HG03439 (cell line): ENCODE data around the gene BTBD9.
"Not testable (repeated sequence)": the region's sequence is repeated elsewhere in the genome, so short reads cannot be mapped to it uniquely, and the experiment has no call there.

Experiments
- ATAC-seq: cut with Tn5 transposase; IDR thresholded peaks from one replicate; pipeline ENCODE4 v1.9.1; 2021; ENCODE audit warnings: mild to moderate bottlenecking, moderate library complexity; ENCODE audit not compliant: unreplicated experiment

Gene BTBD9

GRCh38 chr6:38650207-38650752 is 10.6 kb upstream of the BTBD9 start:
- no peak for ATAC-seq

- ATAC-seq = no peak
These were observed 10.0 kb upstream of the BTBD9 start for GRCh38 chr6:38649744-38650143.

GRCh38 chr6:38648629-38649028 is 8.9 kb upstream of the BTBD9 start:
- no peak for ATAC-seq

- ATAC-seq = no peak
These were observed 6.6 kb upstream of the BTBD9 start for GRCh38 chr6:38646166-38646878.

- no peak for ATAC-seq
These were observed 5.2 kb upstream of the BTBD9 start for GRCh38 chr6:38644951-38645350.

GRCh38 chr6:38640216-38640909 is 634 bp upstream of the BTBD9 start:
- ATAC-seq = no peak

GRCh38 chr6:38638941-38639497 is 710 bp downstream of the BTBD9 start:
- peak; percentile 36 for ATAC-seq

- no peak for ATAC-seq
These were observed 2.0 kb downstream of the BTBD9 start for GRCh38 chr6:38637756-38638155.

- no peak for ATAC-seq
These were observed 3.7 kb downstream of the BTBD9 start for GRCh38 chr6:38636027-38636426.

- ATAC-seq = no peak
These were observed 5.2 kb downstream of the BTBD9 start for GRCh38 chr6:38634518-38634917.

- no peak for ATAC-seq
These were observed 7.2 kb downstream of the BTBD9 start for GRCh38 chr6:38632490-38632889.

GRCh38 chr6:38631186-38631783 is 8.4 kb downstream of the BTBD9 start:
- no peak for ATAC-seq

GRCh38 chr6:38625217-38625616 is 14.5 kb downstream of the BTBD9 start:
- ATAC-seq = no peak

GRCh38 chr6:38619342-38619741 is 20.4 kb downstream of the BTBD9 start:
- not testable (repeated sequence) for ATAC-seq

GRCh38 chr6:38618301-38618700 is 21.4 kb downstream of the BTBD9 start:
- ATAC-seq = not testable (repeated sequence)

- no peak for ATAC-seq
These were observed 21.9 kb downstream of the BTBD9 start for GRCh38 chr6:38617856-38618255.

- no peak for ATAC-seq
These were observed 27.4 kb downstream of the BTBD9 start for GRCh38 chr6:38612143-38612965.

- no peak for ATAC-seq
These were observed 29.6 kb downstream of the BTBD9 start for GRCh38 chr6:38610050-38610625.

- ATAC-seq = no peak
These were observed 35.0 kb downstream of the BTBD9 start for GRCh38 chr6:38604700-38605099.

GRCh38 chr6:38603966-38604365 is 35.8 kb downstream of the BTBD9 start:
- ATAC-seq = no peak
